ENCODE measurements around the gene SMG7. TPM values are rescaled to one million over a fixed set of nuclear protein-coding genes. Genes with fewer than 3 reads are reported as not detected.

Gene SMG7
- total RNA-seq, 2 donors from 2014 or later: 60.9 to 92.8 TPM

DNA sequence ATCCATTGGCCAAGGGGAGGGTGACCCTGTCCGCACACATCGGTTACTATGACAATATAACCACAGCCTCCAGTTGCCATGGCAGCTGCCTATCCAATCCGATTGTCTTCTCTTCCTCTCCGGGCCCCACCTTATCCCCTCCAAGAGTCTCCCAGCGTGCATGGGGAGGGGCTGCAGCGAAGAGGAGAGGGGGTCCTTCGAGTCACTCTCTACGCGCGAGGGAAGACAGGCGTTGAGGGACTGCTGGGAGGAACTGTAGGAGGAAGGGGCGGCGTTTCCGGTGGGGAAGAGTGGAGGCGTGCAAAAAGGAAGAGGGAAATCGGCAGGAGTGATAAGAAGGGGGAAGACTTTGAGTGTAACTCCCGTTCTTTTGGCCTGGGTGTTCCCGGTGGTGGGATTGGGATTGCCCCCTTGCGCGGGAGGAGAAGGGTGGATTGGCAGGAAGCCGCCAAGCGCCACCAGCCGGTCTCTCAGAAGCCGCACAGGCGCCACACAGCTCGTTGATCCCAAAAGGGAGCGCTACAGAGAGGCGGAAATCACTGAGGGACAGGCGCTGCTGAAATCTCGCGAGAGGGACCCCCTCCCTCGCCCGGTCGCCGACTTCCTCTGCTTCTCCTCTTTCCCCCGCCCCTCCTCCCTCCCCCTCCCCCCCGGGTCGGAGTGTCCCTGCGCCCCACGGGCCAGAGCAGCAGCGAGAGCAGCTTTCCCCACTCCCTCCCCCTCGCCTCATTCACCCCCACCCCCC is 384 bp upstream of the SMG7 start:
- under 1% methylated on average over 41 of the region's 42 CpGs for WGBS
- H3K36me3 ChIP-seq: no peaks in the 10 kb centered on the region
- peak; percentile 44 for TF ChIP-seq POLR2AphosphoS5 (IDR thresholded peaks at IDR 0.05)
- peak in 2 of 4 experiments; percentile 5 to 27 for TF ChIP-seq CTCF (IDR thresholded peaks at IDR 0.05)
- TF ChIP-seq POLR2A (IDR thresholded peaks at IDR 0.05): no peak
- H3K4me1 ChIP-seq (replicated peaks): peaks cover 10% of the 10 kb centered on the region
- H3K4me3 ChIP-seq: peak overlapping the region; percentile 94 to 96
- DNase-seq (ENCODE audit: low spot score): peak; percentile 97
- peak overlapping the region; percentile 95 to 96 for H3K27ac ChIP-seq
- H3K27me3 ChIP-seq (replicated peaks; ENCODE audit: insufficient read depth): no peaks in the 10 kb centered on the region
- intact Hi-C loops (cut with DNase I): loop anchor here (5.0 to 10.0 kb wide), 4 partner anchors 75 to 443 kb away; partner anchors contain the start of gene ARPC5
- no peaks in the 10 kb centered on the region for H3K9me3 ChIP-seq

- Histone ChIP-seq H3K36me3 (no peaks in the 10 kb centered on the region), H3K27ac (no peak overlapping the region), H3K4me3 (peak overlapping the region; percentile 94 to 96), H3K4me1 (replicated peaks) (peaks cover 10% of the 10 kb centered on the region), H3K27me3 (replicated peaks; ENCODE audit: insufficient read depth) (no peaks in the 10 kb centered on the region), H3K9me3 (no peaks in the 10 kb centered on the region)
- 15% methylated on average over 9 of the region's 9 CpGs for WGBS
- DNase-seq (ENCODE audit: low spot score): no peak
- no peak for TF ChIP-seq CTCF (IDR thresholded peaks at IDR 0.05)
- intact Hi-C loops (cut with DNase I): loop anchor here (5.0 to 10.0 kb wide), 4 partner anchors 74 to 442 kb away; partner anchors contain the start of gene ARPC5
These were observed 878 bp downstream of the SMG7 start for GRCh38 chr1:183473217-183473536.

DNA sequence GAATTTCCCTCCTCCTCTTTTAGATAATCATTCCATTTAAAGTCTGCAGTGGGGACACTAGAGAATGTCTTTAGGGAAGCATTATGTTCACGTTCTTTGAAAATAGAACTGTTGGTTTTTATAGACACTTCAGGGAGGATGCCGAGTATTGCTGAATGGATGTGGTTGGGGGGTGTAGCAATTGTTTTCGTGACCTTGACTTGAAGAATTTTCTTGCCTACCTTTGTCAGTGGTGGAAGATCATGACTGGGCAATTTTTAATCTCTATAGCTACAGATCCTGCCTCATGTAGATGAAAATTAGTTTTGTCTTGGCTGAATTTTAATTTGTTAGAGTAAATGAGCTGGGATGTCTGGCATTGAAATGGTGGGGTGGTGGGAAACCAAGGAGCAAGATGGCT is 3.8 kb downstream of the SMG7 start:
- TF ChIP-seq POLR2AphosphoS5 (IDR thresholded peaks at IDR 0.05): no peak
- no peak for TF ChIP-seq CTCF (IDR thresholded peaks at IDR 0.05)
- no peak for TF ChIP-seq POLR2A (IDR thresholded peaks at IDR 0.05)
- no peaks in the 10 kb centered on the region for H3K36me3 ChIP-seq
- H3K9me3 ChIP-seq: no peaks in the 10 kb centered on the region
- no peak for DNase-seq (ENCODE audit: low spot score)
- H3K27me3 ChIP-seq (replicated peaks; ENCODE audit: insufficient read depth): no peaks in the 10 kb centered on the region
- intact Hi-C loops (cut with DNase I): loop anchor here (10.0 kb wide), 1 partner anchor 439 kb away; no protein-coding TSS in a partner anchor
- H3K27ac ChIP-seq: no peak overlapping the region
- WGBS: 56% methylated on average over 3 of the region's 3 CpGs
- no peak overlapping the region for H3K4me3 ChIP-seq
- H3K4me1 ChIP-seq (replicated peaks): peaks cover 16% of the 10 kb centered on the region

DNA sequence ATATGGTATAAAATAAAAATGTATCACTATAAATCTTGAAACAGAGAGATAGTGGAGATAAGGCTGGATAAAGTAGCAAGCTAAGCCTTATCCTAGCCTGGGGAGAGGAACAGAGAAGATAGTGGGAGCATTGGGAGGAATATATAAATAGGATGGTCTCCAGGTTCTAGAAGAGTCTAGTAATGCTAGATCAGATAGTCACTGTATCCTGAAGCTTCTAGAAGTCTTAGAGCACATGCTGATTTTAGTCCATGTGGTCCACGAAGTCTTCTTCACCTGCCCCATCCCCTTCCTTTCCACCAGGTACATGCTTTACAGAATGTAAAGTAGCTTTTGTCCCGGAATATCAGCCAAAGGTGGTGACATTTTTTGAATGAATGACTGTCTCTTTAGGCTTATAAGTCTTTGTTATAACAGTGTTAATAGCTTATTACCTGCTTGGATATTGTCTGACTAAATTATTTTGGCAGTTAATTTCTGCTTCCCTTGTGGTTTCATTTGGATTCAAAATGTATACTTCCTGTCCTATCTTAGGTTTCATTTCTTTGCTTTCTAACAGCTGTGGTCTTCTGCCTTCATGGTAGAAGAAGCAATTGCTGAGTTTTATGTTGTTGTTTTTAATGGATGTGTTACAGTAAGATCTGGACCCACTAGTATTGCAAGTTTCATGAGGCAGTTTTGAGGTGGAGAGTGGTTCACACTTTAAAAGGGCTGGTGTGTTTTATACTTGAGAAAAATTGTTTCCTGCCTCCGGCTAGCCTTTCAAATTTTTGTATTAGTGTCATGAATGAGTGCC is 5.9 kb downstream of the SMG7 start:
- Histone ChIP-seq H3K27me3 (replicated peaks; ENCODE audit: insufficient read depth) (no peaks in the 10 kb centered on the region), H3K27ac (no peak overlapping the region), H3K4me3 (no peak overlapping the region), H3K4me1 (replicated peaks) (peaks cover 14% of the 10 kb centered on the region), H3K9me3 (no peaks in the 10 kb centered on the region), H3K36me3 (no peaks in the 10 kb centered on the region)
- DNase-seq (ENCODE audit: low spot score): no peak
- WGBS: 74% methylated on average over 3 of the region's 3 CpGs
- TF ChIP-seq POLR2A (IDR thresholded peaks at IDR 0.05) (no peak), CTCF (IDR thresholded peaks at IDR 0.05) (no peak), POLR2AphosphoS5 (IDR thresholded peaks at IDR 0.05) (no peak)
- intact Hi-C loops (cut with DNase I): loop anchor here (10.0 kb wide), 1 partner anchor 437 kb away; no protein-coding TSS in a partner anchor

All from prostate gland (tissue), 2 donors.